Measurements from ENCODE around the gene UBB. TPM values are rescaled to one million over a fixed set of nuclear protein-coding genes. Genes with fewer than 3 reads are reported as not detected.

The UBB gene
- total and polyA plus RNA-seq, 4 donors, result 1,190 to 3,673 (median 1,472) TPM

GRCh38 chr17:16358394-16358793 is 22.5 kb upstream of the UBB start:
- no peaks in the 10 kb centered on the region for H3K9me3 ChIP-seq (ENCODE audit: control insufficient read depth in 4 of 4, low read length in 3 of 4)
- peaks cover 0 to 4% (median 2%) of the 10 kb centered on the region in 4 donors for H3K4me1 ChIP-seq (ENCODE audit: control insufficient read depth in 4 of 4, insufficient read depth in 4 of 4, low read length in 3 of 4)
- DNase-seq (ENCODE audit: low spot score), result no peak
- no peak overlapping the region for H3K9ac ChIP-seq (ENCODE audit: low read depth in 1 of 2, low read length in 2 of 2)
- H3K36me3 ChIP-seq (ENCODE audit: control insufficient read depth in 4 of 4, insufficient read depth in 3 of 4, low read depth in 1 of 4, low read length in 3 of 4), result no peaks in the 10 kb centered on the region
- no peak overlapping the region for H3K27ac ChIP-seq (ENCODE audit: low read depth in 1 of 2, low read length in 2 of 2)
- no peaks in the 10 kb centered on the region for H3K27me3 ChIP-seq (ENCODE audit: control insufficient read depth in 4 of 4, insufficient read depth in 4 of 4, low read length in 3 of 4)
- no peak overlapping the region for H3K4me3 ChIP-seq (ENCODE audit: low read depth in 1 of 3, low read length in 3 of 3)
- no peak for TF ChIP-seq HNF4G (IDR thresholded peaks at IDR 0.05)
- no peak for TF ChIP-seq CTCF (IDR thresholded peaks at IDR 0.05; ENCODE audit: low read depth, low read length, missing input control)
- no peak for TF ChIP-seq FOXA1 (IDR thresholded peaks at IDR 0.05)
- TF ChIP-seq TAF1 (conservative IDR thresholded peaks at IDR 0.05), result no peak
- TF ChIP-seq MAX (IDR thresholded peaks at IDR 0.05), result no peak
- no peak for TF ChIP-seq ZBTB33 (IDR thresholded peaks at IDR 0.05)
- TF ChIP-seq RXRA (IDR thresholded peaks at IDR 0.05), result no peak
- TF ChIP-seq EGR1 (IDR thresholded peaks at IDR 0.05; ENCODE audit: low read depth in 2 of 2), result no peak
- no peak for TF ChIP-seq JUND (IDR thresholded peaks at IDR 0.05)

GRCh38 chr17:16361874-16362273 is 19.0 kb upstream of the UBB start:
- no peak for DNase-seq (ENCODE audit: low spot score)
- H3K27me3 ChIP-seq (ENCODE audit: control insufficient read depth in 4 of 4, insufficient read depth in 4 of 4, low read length in 3 of 4), result no peaks in the 10 kb centered on the region
- TF ChIP-seq RXRA (IDR thresholded peaks at IDR 0.05) (no peak), EGR1 (IDR thresholded peaks at IDR 0.05; ENCODE audit: low read depth in 2 of 2) (no peak), ZBTB33 (IDR thresholded peaks at IDR 0.05) (no peak), YY1 (IDR thresholded peaks at IDR 0.05) (no peak), JUND (IDR thresholded peaks at IDR 0.05) (no peak), CTCF (IDR thresholded peaks at IDR 0.05; ENCODE audit: low read depth, low read length, missing input control) (no peak)
- H3K4me1 ChIP-seq (ENCODE audit: control insufficient read depth in 4 of 4, insufficient read depth in 4 of 4, low read length in 3 of 4), result peaks cover 0 to 5% (median 0%) of the 10 kb centered on the region in 4 donors
- no peak overlapping the region for H3K9ac ChIP-seq (ENCODE audit: low read depth in 1 of 2, low read length in 2 of 2)
- H3K27ac ChIP-seq (ENCODE audit: low read depth in 1 of 2, low read length in 2 of 2), result no peak overlapping the region
- H3K4me3 ChIP-seq (ENCODE audit: low read depth in 1 of 3, low read length in 3 of 3), result no peak overlapping the region
- H3K9me3 ChIP-seq (ENCODE audit: control insufficient read depth in 4 of 4, low read length in 3 of 4), result no peaks in the 10 kb centered on the region
- WGBS, result 89% methylated on average over 8 of the region's 8 CpGs
- no peaks in the 10 kb centered on the region for H3K36me3 ChIP-seq (ENCODE audit: control insufficient read depth in 4 of 4, insufficient read depth in 3 of 4, low read depth in 1 of 4, low read length in 3 of 4)
